HepG2 (cell line): ENCODE measurements around the gene ODC1. TPM values are rescaled to one million over a fixed set of nuclear protein-coding genes. Genes with fewer than 3 reads are reported as not detected.

Source experiments
- ARHGAP35 ChIP-seq: sonication (generic); formaldehyde crosslinking; IDR thresholded peaks from 2 replicates; pipeline ENCODE4 v1.9.0; 2022; ENCODE audit warnings: mild to moderate bottlenecking, inconsistent platforms, moderate library complexity, missing genetic modification reagents, borderline replicate concordance
- ARID5B ChIP-seq: IDR thresholded peaks from 2 replicates; pipeline ENCODE4 v1.4.0; 2020; ENCODE audit warnings: mild to moderate bottlenecking, missing genetic modification reagents
- GATAD1 ChIP-seq: IDR thresholded peaks from 2 replicates; pipeline ENCODE4 v1.6.1; 2016; ENCODE audit warnings: missing genetic modification reagents, missing compliant biosample characterization
- KDM4B ChIP-seq: sonication (generic); formaldehyde crosslinking; IDR thresholded peaks from 2 replicates; pipeline ENCODE4 v1.4.0; 2020; ENCODE audit warnings: missing genetic modification reagents
- MAFK ChIP-seq, 2 experiments: IDR thresholded peaks in 1 of 2; conservative IDR thresholded peaks in 1 of 2; 2 replicates each; pipeline ENCODE4 v1.6.1; 2011; ENCODE audit warnings: improper control_type of control experiment in 2 of 2, low read length in 2 of 2
- SCMH1 ChIP-seq: sonication (generic); formaldehyde crosslinking; IDR thresholded peaks from 2 replicates; pipeline ENCODE4 v1.9.0; 2021; ENCODE audit warnings: missing genetic modification reagents, mild to moderate bottlenecking, borderline replicate concordance
- SOX13 ChIP-seq, 3 experiments: fragments of 450-650 bp in 1 of 3; sonication (generic) in 1 of 3; formaldehyde crosslinking in 1 of 3; IDR thresholded peaks in 2 of 3; conservative IDR thresholded peaks in 1 of 3; 2 replicates each; pipeline versions ENCODE4 v1.5.0 to v1.6.1; 2016 to 2020; ENCODE audit warnings: antibody characterized with exemption in 1 of 3, mild to moderate bottlenecking in 1 of 3, missing compliant biosample characterization in 1 of 3, missing genetic modification reagents in 1 of 3, moderate library complexity in 1 of 3
- TCF12 ChIP-seq, 2 experiments: fragments of 450-650 bp in 1 of 2; sonication (generic) in 1 of 2; formaldehyde crosslinking in 1 of 2; IDR thresholded peaks; 2 replicates each; pipeline versions ENCODE4 v1.6.1 to v1.8.0; 2017 to 2022; ENCODE audit warnings: antibody characterized with exemption in 1 of 2, mild to moderate bottlenecking in 1 of 2, missing genetic modification reagents in 1 of 2, moderate library complexity in 1 of 2
- TRIM22 ChIP-seq: fragments of 450-650 bp; IDR thresholded peaks from 2 replicates; pipeline ENCODE4 v1.6.1; 2017
- ZFP41 ChIP-seq: sonication (generic); formaldehyde crosslinking; IDR thresholded peaks from 2 replicates; pipeline ENCODE4 v1.4.0; 2020; ENCODE audit warnings: mild to moderate bottlenecking, missing genetic modification reagents, borderline replicate concordance
- ZNF263 ChIP-seq: sonication (generic); formaldehyde crosslinking; IDR thresholded peaks from 2 replicates; pipeline ENCODE4 v1.4.0; 2020; ENCODE audit warnings: missing genetic modification reagents
- ZNF382 ChIP-seq: sonication (generic); formaldehyde crosslinking; IDR thresholded peaks from 2 replicates; pipeline ENCODE4 v1.5.0; 2020; ENCODE audit warnings: missing genetic modification reagents, mild to moderate bottlenecking, borderline replicate concordance
- ZNF607 ChIP-seq: sonication (generic); formaldehyde crosslinking; IDR thresholded peaks from 2 replicates; pipeline ENCODE4 v1.5.1; 2020; ENCODE audit warnings: missing genetic modification reagents, mild to moderate bottlenecking, borderline replicate concordance
- ZNF747 ChIP-seq: sonication (generic); formaldehyde crosslinking; IDR thresholded peaks from 2 replicates; pipeline ENCODE4 v1.8.1; 2023; ENCODE audit warnings: missing genetic modification reagents, mild to moderate bottlenecking, borderline replicate concordance
- ZNF792 ChIP-seq: IDR thresholded peaks from 2 replicates; pipeline ENCODE4 v1.6.1; 2016
- ZSCAN20 ChIP-seq: sonication (generic); formaldehyde crosslinking; IDR thresholded peaks from 2 replicates; pipeline ENCODE4 v1.4.0; 2020; ENCODE audit warnings: missing genetic modification reagents, mild to moderate bottlenecking, borderline replicate concordance
- polyA plus RNA-seq, 8 experiments: library from polyadenylated mRNA; depleted of rRNA in 3 of 8; stranded (reverse) in 7 of 8; unstranded in 1 of 8; fragments of >200 nt; fragmentation: Illumina TruSeq in 4 of 8; extraction: Trizol in 4 of 8; gene quantifications; 2 replicates each; pipeline versions ENCODE4 v1.2.1 to v1.2.3, GENCODE V29; 2011 to 2016; ENCODE audit warnings: low read depth in 4 of 8, missing spikeins in 1 of 8, mixed read lengths in 1 of 8; ENCODE audit not compliant: insufficient read depth in 1 of 8
- total RNA-seq, 5 experiments: library from RNA; depleted of rRNA; stranded (reverse); fragments of >200 nt; fragmentation: Illumina TruSeq; extraction: Trizol; gene quantifications; 2 replicates each; pipeline ENCODE4 v1.2.3, GENCODE V29; 2016; ENCODE audit warnings: low read depth in 1 of 5
- TF ChIP-seq, protein P1 (sequence below): IDR thresholded peaks from 2 replicates; pipeline ENCODE4 v1.6.1; 2016; ENCODE audit warnings: control low read depth
- TF ChIP-seq, protein P2 (sequence below): IDR thresholded peaks from 2 replicates; pipeline ENCODE4 v1.6.1; 2016

The ODC1 gene
- total and polyA plus RNA-seq, 2 of the 13 experiments (the other 11 are each of a cell fraction or from before 2014, with no cell fraction given): 142 to 371 TPM

DNA sequence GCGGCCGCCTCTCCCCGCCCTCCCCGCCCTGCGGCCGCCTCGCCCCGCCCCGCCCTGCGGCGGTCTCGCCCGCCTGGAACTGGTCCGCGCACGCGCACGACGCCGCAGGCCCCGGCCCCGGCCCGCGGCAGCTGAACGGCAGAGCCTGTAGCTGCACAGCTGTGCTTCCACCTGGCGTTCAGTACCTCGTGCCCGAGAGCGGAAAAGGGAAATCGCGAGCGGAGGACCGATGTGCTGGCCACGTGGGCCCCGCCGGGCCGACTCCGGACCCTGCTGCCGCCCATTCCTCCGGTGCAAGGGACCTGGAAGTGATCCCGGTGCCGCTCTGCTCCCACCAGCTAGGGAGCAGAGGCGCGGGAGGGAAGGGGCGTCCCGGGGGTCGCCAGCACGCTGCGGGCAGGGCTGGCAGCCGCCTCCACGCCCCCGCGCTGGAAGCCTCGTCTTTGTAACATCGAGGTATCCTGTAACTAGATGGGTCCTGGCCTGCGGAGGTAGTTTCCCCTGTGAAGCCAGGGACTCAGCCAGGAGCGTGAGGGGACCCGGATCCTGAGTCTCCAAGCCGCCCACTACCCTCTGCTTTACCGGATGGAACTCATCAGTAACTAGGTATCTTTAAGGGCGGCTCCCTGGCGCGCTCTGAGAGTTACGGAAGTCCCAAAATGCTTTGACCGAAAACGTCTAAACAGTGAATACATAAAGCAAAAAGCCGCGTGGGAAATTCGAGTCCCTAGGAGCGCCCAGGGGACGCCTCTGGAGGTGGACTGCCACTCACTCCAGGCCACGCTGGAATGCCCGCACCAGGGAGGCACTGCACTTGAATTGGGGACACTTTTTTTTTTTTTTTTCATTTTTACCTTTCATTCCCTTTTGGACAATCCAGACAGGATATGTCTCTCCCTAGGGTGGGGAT is 704 bp upstream of the ODC1 start (continued):
- TF ChIP-seq ZNF747 (CRISPR knock-in tag) (peak; percentile 100), TCF12 (IDR thresholded peaks at IDR 0.05) (no peak), TCF12 (CRISPR knock-in tag; IDR thresholded peaks at IDR 0.05) (0 out of 2 replicates have a peak, but pooled peaks have one; percentile 78), ZFP41 (CRISPR knock-in tag) (peak; percentile 100), ZNF792 (CRISPR knock-in tag) (peak; percentile 99), GATAD1 (CRISPR knock-in tag) (peak; percentile 80), SOX13 (IDR thresholded peaks at IDR 0.05) (no peak), SOX13 (CRISPR knock-in tag; conservative IDR thresholded peaks at IDR 0.05 in 1 of 2, IDR thresholded peaks at IDR 0.05 in 1 of 2) (peak in 1 of 2 experiments; percentile 71; a peak in 2 of 4 replicates), ZNF382 (CRISPR knock-in tag) (no peak; the same call in 1 of the 2 replicates), ARID5B (CRISPR knock-in tag) (peak; percentile 82), ARHGAP35 (peak; percentile 99), MAFK (conservative IDR thresholded peaks at IDR 0.05 in 1 of 2, IDR thresholded peaks at IDR 0.05 in 1 of 2; ENCODE audit: low read length in 2 of 2) (no peak), KDM4B (peak; percentile 98), TRIM22 (no peak), ZSCAN20 (CRISPR knock-in tag) (peak; percentile 97), ZNF263 (CRISPR knock-in tag) (peak; percentile 91), SCMH1 (CRISPR knock-in tag) (no peak), ZNF607 (CRISPR knock-in tag) (peak; percentile 100)
- TF ChIP-seq, protein P1, sequence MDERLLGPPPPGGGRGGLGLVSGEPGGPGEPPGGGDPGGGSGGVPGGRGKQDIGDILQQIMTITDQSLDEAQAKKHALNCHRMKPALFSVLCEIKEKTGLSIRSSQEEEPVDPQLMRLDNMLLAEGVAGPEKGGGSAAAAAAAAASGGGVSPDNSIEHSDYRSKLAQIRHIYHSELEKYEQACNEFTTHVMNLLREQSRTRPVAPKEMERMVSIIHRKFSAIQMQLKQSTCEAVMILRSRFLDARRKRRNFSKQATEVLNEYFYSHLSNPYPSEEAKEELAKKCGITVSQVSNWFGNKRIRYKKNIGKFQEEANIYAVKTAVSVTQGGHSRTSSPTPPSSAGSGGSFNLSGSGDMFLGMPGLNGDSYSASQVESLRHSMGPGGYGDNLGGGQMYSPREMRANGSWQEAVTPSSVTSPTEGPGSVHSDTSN (CRISPR knock-in tag): no peak
- TF ChIP-seq, protein P2, sequence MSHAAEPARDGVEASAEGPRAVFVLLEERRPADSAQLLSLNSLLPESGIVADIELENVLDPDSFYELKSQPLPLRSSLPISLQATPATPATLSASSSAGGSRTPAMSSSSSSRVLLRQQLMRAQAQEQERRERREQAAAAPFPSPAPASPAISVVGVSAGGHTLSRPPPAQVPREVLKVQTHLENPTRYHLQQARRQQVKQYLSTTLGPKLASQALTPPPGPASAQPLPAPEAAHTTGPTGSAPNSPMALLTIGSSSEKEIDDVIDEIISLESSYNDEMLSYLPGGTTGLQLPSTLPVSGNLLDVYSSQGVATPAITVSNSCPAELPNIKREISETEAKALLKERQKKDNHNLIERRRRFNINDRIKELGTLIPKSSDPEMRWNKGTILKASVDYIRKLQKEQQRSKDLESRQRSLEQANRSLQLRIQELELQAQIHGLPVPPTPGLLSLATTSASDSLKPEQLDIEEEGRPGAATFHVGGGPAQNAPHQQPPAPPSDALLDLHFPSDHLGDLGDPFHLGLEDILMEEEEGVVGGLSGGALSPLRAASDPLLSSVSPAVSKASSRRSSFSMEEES (CRISPR knock-in tag): peak; percentile 95
